BLaER1 (cell line): ENCODE measurements around the gene BFAR.
"Not testable (repeated sequence)": the region's sequence is repeated elsewhere in the genome, so short reads cannot be mapped to it uniquely, and the experiment has no call there.

ENCODE experiments used
- H3K27ac ChIP-seq: shearing (Covaris generic); formaldehyde crosslinking; 2 replicates; pipeline ENCODE4 v1.8.1; 2022
- H3K27me3 ChIP-seq: shearing (Covaris generic); formaldehyde crosslinking; 2 replicates; pipeline ENCODE4 v1.8.1; 2022
- H3K36me3 ChIP-seq: shearing (Covaris generic); formaldehyde crosslinking; 2 replicates; pipeline ENCODE4 v1.8.1; 2022
- H3K4me1 ChIP-seq: shearing (Covaris generic); formaldehyde crosslinking; 2 replicates; pipeline ENCODE4 v1.8.1; 2022
- H3K4me2 ChIP-seq: shearing (Covaris generic); formaldehyde crosslinking; 2 replicates; pipeline ENCODE4 v1.8.1; 2022
- H3K4me3 ChIP-seq: shearing (Covaris generic); formaldehyde crosslinking; 2 replicates; pipeline ENCODE4 v1.8.1; 2022
- H3K9ac ChIP-seq: shearing (Covaris generic); formaldehyde crosslinking; 2 replicates; pipeline ENCODE4 v1.8.1; 2022
- H3K9me3 ChIP-seq: shearing (Covaris generic); formaldehyde crosslinking; 2 replicates; pipeline ENCODE4 v1.8.1; 2022
- H4K20me1 ChIP-seq: shearing (Covaris generic); formaldehyde crosslinking; 2 replicates; pipeline ENCODE4 v1.8.1; 2022
- Cebpa-rat ChIP-seq: shearing (Covaris generic); IDR thresholded peaks from 2 replicates; pipeline ENCODE4 v1.8.1; 2022

The BFAR gene

GRCh38 chr16:14635395-14636165, 2.8 kb downstream of the BFAR start:
- H3K9me3 ChIP-seq: no peaks in the 10 kb centered on the region
- H3K4me2 ChIP-seq: no peak overlapping the region
- H3K9ac ChIP-seq: no peak overlapping the region
- H3K36me3 ChIP-seq: peaks cover 48% of the 10 kb centered on the region
- peaks cover 25% of the 10 kb centered on the region for H3K4me1 ChIP-seq
- no peak for TF ChIP-seq Cebpa-rat
- no peak overlapping the region for H3K27ac ChIP-seq
- H4K20me1 ChIP-seq: peaks cover 76% of the 10 kb centered on the region
- no peak overlapping the region for H3K4me3 ChIP-seq
- H3K27me3 ChIP-seq: no peaks in the 10 kb centered on the region

DNA sequence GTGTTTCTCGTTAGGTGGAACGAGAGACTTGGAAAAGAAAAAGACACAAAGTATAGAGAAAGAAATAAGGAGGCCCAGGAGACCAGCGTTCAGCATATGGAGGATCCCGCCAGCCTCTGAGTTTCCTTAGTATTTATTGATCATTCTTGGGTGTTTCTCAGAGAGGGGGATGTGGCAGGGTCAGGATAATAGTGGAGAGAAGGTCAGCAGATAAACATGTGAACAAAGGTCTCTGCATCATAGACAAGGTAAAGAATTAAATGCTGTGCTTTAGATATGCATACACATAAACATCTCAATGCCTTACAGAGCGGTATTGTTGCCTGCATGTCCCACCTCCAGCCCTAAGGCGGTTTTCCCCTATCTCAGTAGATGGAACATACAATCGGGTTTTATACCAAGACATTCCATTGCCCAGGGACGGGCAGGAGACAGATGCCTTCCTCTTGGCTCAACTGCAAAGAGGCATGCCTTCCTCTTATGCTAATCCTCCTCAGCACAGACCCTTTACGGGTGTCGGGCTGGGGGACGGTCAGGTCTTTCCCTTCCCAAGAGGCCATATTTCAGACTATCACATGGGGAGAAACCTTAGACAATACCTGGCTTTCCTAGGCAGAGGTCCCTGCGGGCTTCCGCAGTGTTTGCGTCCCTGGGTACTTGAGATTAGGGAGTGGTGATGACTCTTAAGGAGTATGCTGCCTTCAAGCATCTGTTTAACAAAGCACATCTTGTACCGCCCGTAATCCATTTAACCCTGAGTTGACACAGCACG, 3.6 kb downstream of the BFAR start:
- H3K36me3 ChIP-seq: peaks cover 56% of the 10 kb centered on the region
- not testable (repeated sequence) for H3K9me3 ChIP-seq, H3K4me2 ChIP-seq, H3K9ac ChIP-seq, H3K27ac ChIP-seq, H3K27me3 ChIP-seq, H3K4me3 ChIP-seq
- peaks cover 84% of the 10 kb centered on the region for H4K20me1 ChIP-seq
- H3K4me1 ChIP-seq: peaks cover 21% of the 10 kb centered on the region

DNA sequence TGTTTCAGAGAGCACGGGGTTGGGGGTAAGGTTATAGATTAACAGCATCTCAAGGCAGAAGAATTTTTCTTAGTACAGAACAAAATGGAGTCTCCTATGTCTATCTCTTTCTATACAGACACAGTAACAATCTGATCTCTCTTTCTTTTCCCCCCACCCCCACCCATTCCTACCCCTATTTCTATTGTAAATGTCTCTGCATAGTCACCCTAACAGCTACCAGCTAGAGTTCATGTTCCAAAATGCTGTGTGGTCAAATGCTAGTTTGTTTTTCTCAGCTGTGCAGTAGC, 4.1 kb downstream of the BFAR start:
- Histone ChIP-seq H3K4me1 (peaks cover 15% of the 10 kb centered on the region), H3K36me3 (peaks cover 62% of the 10 kb centered on the region), H4K20me1 (peaks cover 89% of the 10 kb centered on the region)
- not testable (repeated sequence) for H3K9me3 ChIP-seq, H3K4me3 ChIP-seq, H3K27me3 ChIP-seq, H3K9ac ChIP-seq, H3K27ac ChIP-seq, H3K4me2 ChIP-seq

DNA sequence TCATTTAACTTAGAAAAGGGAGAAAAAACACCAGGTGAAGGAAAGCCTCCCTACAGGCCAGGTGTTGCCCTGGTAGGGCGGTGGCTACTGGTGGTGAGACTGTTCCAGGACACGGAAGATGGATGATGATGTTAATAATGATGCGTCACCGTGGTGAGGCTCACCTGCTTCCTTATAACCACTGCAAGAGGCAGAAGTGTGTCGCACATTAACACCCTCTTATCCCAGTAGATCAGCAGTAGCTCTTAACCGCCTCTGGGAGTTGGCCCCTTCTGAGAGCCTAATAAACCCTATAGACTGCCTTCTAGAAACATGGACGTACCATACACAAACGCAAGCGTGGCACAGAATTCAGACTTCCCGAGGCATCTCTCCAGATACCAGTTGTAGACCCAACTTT, 7.8 kb downstream of the BFAR start:
- no peaks in the 10 kb centered on the region for H3K4me1 ChIP-seq
- H3K4me2 ChIP-seq: no peak overlapping the region
- H3K27me3 ChIP-seq: no peaks in the 10 kb centered on the region
- no peak for TF ChIP-seq Cebpa-rat
- no peak overlapping the region for H3K27ac ChIP-seq
- no peaks in the 10 kb centered on the region for H3K9me3 ChIP-seq
- H3K9ac ChIP-seq: no peak overlapping the region
- peaks cover 91% of the 10 kb centered on the region for H3K36me3 ChIP-seq
- peaks cover 100% of the 10 kb centered on the region for H4K20me1 ChIP-seq
- no peak overlapping the region for H3K4me3 ChIP-seq

- Histone ChIP-seq H3K4me3 (no peak overlapping the region), H3K36me3 (peaks cover 92% of the 10 kb centered on the region), H3K9ac (no peak overlapping the region), H4K20me1 (peaks cover 100% of the 10 kb centered on the region), H3K9me3 (no peaks in the 10 kb centered on the region), H3K27me3 (no peaks in the 10 kb centered on the region), H3K27ac (no peak overlapping the region), H3K4me1 (no peaks in the 10 kb centered on the region), H3K4me2 (no peak overlapping the region)
- no peak for TF ChIP-seq Cebpa-rat
These were observed 8.5 kb downstream of the BFAR start for GRCh38 chr16:14641206-14641605.

GRCh38 chr16:14641926-14642325, 9.2 kb downstream of the BFAR start:
- no peaks in the 10 kb centered on the region for H3K27me3 ChIP-seq
- no peak for TF ChIP-seq Cebpa-rat
- H3K4me2 ChIP-seq: no peak overlapping the region
- H3K9ac ChIP-seq: no peak overlapping the region
- H3K36me3 ChIP-seq: peaks cover 98% of the 10 kb centered on the region
- H3K27ac ChIP-seq: no peak overlapping the region
- H4K20me1 ChIP-seq: peaks cover 100% of the 10 kb centered on the region
- H3K4me1 ChIP-seq: no peaks in the 10 kb centered on the region
- H3K9me3 ChIP-seq: no peaks in the 10 kb centered on the region
- H3K4me3 ChIP-seq: no peak overlapping the region

- Histone ChIP-seq H3K36me3 (peaks cover 100% of the 10 kb centered on the region), H3K27ac (no peak overlapping the region)
These were observed 17.1 kb downstream of the BFAR start for GRCh38 chr16:14649816-14650215.

GRCh38 chr16:14650629-14651028, 17.9 kb downstream of the BFAR start:
- Histone ChIP-seq H3K27me3 (no peaks in the 10 kb centered on the region), H3K9me3 (no peaks in the 10 kb centered on the region), H3K9ac (no peak overlapping the region), H3K4me1 (no peaks in the 10 kb centered on the region), H3K36me3 (peaks cover 100% of the 10 kb centered on the region), H3K27ac (no peak overlapping the region), H4K20me1 (peaks cover 86% of the 10 kb centered on the region), H3K4me3 (no peak overlapping the region), H3K4me2 (no peak overlapping the region)
- no peak for TF ChIP-seq Cebpa-rat

More at GRCh38 chr16:14649816-14650215, 17.1 kb downstream of the BFAR start:
- Histone ChIP-seq H3K27me3 (no peaks in the 10 kb centered on the region), H4K20me1 (peaks cover 87% of the 10 kb centered on the region), H3K4me3 (no peak overlapping the region), H3K9me3 (no peaks in the 10 kb centered on the region), H3K4me2 (no peak overlapping the region), H3K9ac (no peak overlapping the region), H3K4me1 (no peaks in the 10 kb centered on the region)
- no peak for TF ChIP-seq Cebpa-rat

DNA sequence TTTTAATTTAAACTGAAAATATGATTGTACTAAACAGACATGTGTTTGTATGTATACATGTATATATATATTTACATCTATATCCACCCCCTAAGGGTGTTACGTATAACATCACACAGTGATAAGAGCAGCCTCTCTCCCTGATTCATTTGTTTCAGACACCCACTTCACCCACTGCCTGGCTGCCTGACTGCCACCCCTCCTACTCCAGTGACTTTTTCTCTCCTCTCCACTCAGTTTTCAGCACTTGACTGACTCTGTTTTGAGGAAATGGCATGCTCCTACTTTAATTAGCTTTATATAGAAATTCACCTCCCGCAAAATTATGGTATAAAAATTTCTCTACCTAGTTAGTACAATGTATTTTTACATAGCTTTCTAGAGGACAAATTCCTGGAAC, 20.0 kb downstream of the BFAR start:
- H3K4me1 ChIP-seq: peaks cover 4% of the 10 kb centered on the region
- no peak overlapping the region for H3K4me2 ChIP-seq

GRCh38 chr16:14658063-14658462, 25.3 kb downstream of the BFAR start:
- no peak overlapping the region for H3K27ac ChIP-seq
- no peak overlapping the region for H3K4me3 ChIP-seq
- H3K27me3 ChIP-seq: no peaks in the 10 kb centered on the region
- peaks cover 28% of the 10 kb centered on the region; the same call in 1 of the 2 replicates for H4K20me1 ChIP-seq
- no peaks in the 10 kb centered on the region for H3K9me3 ChIP-seq
- H3K9ac ChIP-seq: no peak overlapping the region
- H3K4me1 ChIP-seq: peaks cover 11% of the 10 kb centered on the region
- H3K36me3 ChIP-seq: peaks cover 97% of the 10 kb centered on the region
- TF ChIP-seq Cebpa-rat: no peak
- H3K4me2 ChIP-seq: peak overlapping the region; percentile 19; the same call in 1 of the 2 replicates

More for the DNA sequence above, 20.0 kb downstream of the BFAR start:
- Histone ChIP-seq H3K36me3 (peaks cover 100% of the 10 kb centered on the region), H4K20me1 (peaks cover 68% of the 10 kb centered on the region), H3K27me3 (no peaks in the 10 kb centered on the region), H3K9me3 (no peaks in the 10 kb centered on the region), H3K27ac (no peak overlapping the region), H3K4me3 (no peak overlapping the region), H3K9ac (no peak overlapping the region)
- TF ChIP-seq Cebpa-rat: no peak
